CD4-positive, CD25-positive, alpha-beta regulatory T cell (primary cell): ENCODE data around the gene INTS2. TPM values are rescaled to one million over a fixed set of nuclear protein-coding genes. Genes with fewer than 3 reads are reported as not detected.
"Not testable (repeated sequence)": the region's sequence is repeated elsewhere in the genome, so short reads cannot be mapped to it uniquely, and the experiment has no call there.

Source experiments
- ATAC-seq, 2 donors: fragments of 150-1000 bp; cut with Tn5 transposase; one replicate each; pipeline ENCODE4 v1.10.0; 2021; ENCODE audit warnings: low read depth in 2 of 2, moderate number of reproducible peaks in 2 of 2, moderate library complexity in 1 of 2
- DNase-seq, 3 donors: peaks; one replicate each; pipeline versions ENCODE4 v3.0.0 to v3.0.0-alpha.2; 2012 to 2022; ENCODE audit warnings: mixed read lengths in 1 of 3
- H3K27ac ChIP-seq: one replicate; pipeline ENCODE4 v1.7.0; 2013; ENCODE audit warnings: mild to moderate bottlenecking, low read length; ENCODE audit not compliant: insufficient read depth, poor library complexity, severe bottlenecking
- H3K27me3 ChIP-seq: one replicate; pipeline ENCODE4 v1.7.0; 2013; ENCODE audit warnings: low read length; ENCODE audit not compliant: control insufficient read depth, insufficient read depth
- H3K36me3 ChIP-seq: one replicate; pipeline ENCODE4 v1.7.0; 2013; ENCODE audit warnings: mild to moderate bottlenecking, low read length, moderate library complexity; ENCODE audit not compliant: control insufficient read depth, insufficient read depth
- H3K4me1 ChIP-seq: 2 replicates; pipeline ENCODE4 v1.7.0; 2013; ENCODE audit warnings: mild to moderate bottlenecking, low read length; ENCODE audit not compliant: insufficient read depth, control insufficient read depth, poor library complexity, severe bottlenecking
- H3K4me3 ChIP-seq: one replicate; pipeline ENCODE4 v1.7.0; 2013; ENCODE audit warnings: low read depth, mild to moderate bottlenecking, low read length, moderate library complexity
- H3K9me3 ChIP-seq, 2 experiments: 1 replicate in 1 of 2; 2 replicates in 1 of 2; pipeline ENCODE4 v1.7.0; 2013; ENCODE audit warnings: low read length in 2 of 2, mild to moderate bottlenecking in 1 of 2, moderate library complexity in 1 of 2; ENCODE audit not compliant: control insufficient read depth in 2 of 2
- H3K27ac Mint-ChIP-seq, 3 donors: one replicate each; pipeline ENCODE4 v1.8.0; 2020 to 2022; ENCODE audit warnings: mild to moderate bottlenecking in 3 of 3, mixed read lengths in 3 of 3, moderate library complexity in 2 of 3
- H3K27me3 Mint-ChIP-seq: one replicate; pipeline ENCODE4 v1.8.0; 2022; ENCODE audit warnings: mild to moderate bottlenecking, mixed read lengths
- H3K36me3 Mint-ChIP-seq: one replicate; pipeline ENCODE4 v1.8.0; 2020; ENCODE audit warnings: mixed read lengths
- H3K4me1 Mint-ChIP-seq, 4 donors: one replicate each; pipeline ENCODE4 v1.8.0; 2020 to 2022; ENCODE audit warnings: mixed read lengths in 4 of 4, mild to moderate bottlenecking in 1 of 4
- H3K4me3 Mint-ChIP-seq, 4 donors: one replicate each; pipeline ENCODE4 v1.8.0; 2020 to 2022; ENCODE audit warnings: mild to moderate bottlenecking in 4 of 4, mixed read lengths in 4 of 4, moderate library complexity in 3 of 4
- H3K9me3 Mint-ChIP-seq, 7 donors: one replicate each; pipeline ENCODE4 v1.8.0; 2020 to 2022; ENCODE audit warnings: mixed read lengths in 7 of 7, mild to moderate bottlenecking in 3 of 7, moderate library complexity in 2 of 7
- polyA plus RNA-seq, 4 donors: library from polyadenylated mRNA; unstranded; fragments of 300-500 nt; fragmentation: Illumina TruSeq; gene quantifications; one replicate each; pipeline ENCODE4 v1.2.3, GENCODE V29; 2021
- total RNA-seq: library from RNA; stranded (reverse); gene quantifications from one replicate; pipeline ENCODE4 v1.2.3, GENCODE V29; 2022

Gene INTS2
- total and polyA plus RNA-seq, 5 donors from 2014 or later: 3.3 to 10.3 (median 4.3) TPM

DNA sequence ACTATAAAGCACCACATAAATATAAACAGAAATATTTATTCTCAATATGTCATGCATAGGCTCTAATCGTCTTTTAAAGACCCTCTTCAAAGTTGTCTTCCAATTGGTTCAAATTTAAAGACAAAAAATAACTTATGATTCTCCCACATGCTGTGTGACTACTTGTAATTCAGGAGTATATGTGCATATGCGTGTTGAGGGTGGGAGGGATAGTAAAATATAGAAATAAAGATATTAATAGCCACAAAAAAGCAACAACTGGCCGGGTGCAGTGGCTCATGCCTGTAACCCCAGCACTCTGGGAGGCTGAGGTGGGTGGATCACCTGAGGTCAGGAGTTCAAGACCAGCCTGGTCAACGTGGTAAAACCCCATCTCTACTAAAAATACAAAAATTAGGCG is 33.5 kb downstream of the INTS2 start:
- ATAC-seq, H3K4me3 Mint-ChIP-seq, H3K9me3 ChIP-seq, H3K4me3 ChIP-seq, H3K4me1 Mint-ChIP-seq, H3K9me3 Mint-ChIP-seq, H3K27me3 ChIP-seq, H3K27ac Mint-ChIP-seq, DNase-seq, H3K27ac ChIP-seq, H3K4me1 ChIP-seq, H3K27me3 Mint-ChIP-seq: not testable (repeated sequence)
- H3K36me3 Mint-ChIP-seq: peaks cover 30% of the 10 kb centered on the region
- peaks cover 25% of the 10 kb centered on the region for H3K36me3 ChIP-seq

DNA sequence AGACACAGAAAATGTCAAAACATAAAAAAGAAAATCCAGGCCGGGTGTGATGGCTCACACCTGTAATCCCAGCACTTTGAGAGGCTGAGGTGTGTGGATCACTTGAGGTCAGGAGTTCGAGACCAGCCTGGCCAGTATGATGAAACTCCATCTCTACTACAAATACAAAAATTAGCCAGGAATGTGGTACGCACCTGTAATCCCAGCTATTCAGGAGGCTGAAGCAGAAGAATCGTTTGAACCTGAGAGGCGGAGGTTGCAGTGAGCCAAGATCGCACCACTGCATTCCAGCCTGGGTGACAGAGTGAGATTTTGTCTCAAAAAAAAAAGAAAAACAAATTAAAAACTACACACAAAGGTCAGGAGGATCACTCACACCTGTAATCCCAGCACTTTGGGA is 40.0 kb downstream of the INTS2 start:
- not testable (repeated sequence) for H3K9me3 ChIP-seq, H3K4me1 Mint-ChIP-seq, H3K27ac Mint-ChIP-seq, H3K27me3 ChIP-seq, DNase-seq, ATAC-seq, H3K27ac ChIP-seq, H3K27me3 Mint-ChIP-seq, H3K4me1 ChIP-seq, H3K4me3 ChIP-seq, H3K4me3 Mint-ChIP-seq, H3K9me3 Mint-ChIP-seq
- H3K36me3 ChIP-seq: peaks cover 48% of the 10 kb centered on the region
- peaks cover 34% of the 10 kb centered on the region for H3K36me3 Mint-ChIP-seq

DNA sequence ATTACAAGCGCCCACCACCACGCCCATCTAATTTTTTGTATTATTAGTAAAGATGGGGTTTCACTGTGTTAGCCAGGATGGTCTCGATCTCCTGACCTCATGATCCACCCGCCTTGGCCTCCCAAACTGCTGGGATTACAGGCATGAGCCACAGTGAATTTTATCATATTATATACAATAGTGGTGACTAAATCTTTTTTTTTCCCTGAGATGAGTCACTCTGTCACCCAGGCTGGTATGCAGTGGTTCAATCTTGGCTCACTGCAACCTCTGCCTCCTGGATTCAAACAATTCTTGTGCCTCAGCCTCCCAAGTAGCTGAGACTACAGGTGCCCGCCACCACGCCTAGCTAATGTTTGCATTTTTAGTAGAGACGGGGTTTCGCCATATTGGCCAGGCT is 41.9 kb downstream of the INTS2 start:
- not testable (repeated sequence) for H3K27me3 Mint-ChIP-seq, H3K4me1 ChIP-seq

DNA sequence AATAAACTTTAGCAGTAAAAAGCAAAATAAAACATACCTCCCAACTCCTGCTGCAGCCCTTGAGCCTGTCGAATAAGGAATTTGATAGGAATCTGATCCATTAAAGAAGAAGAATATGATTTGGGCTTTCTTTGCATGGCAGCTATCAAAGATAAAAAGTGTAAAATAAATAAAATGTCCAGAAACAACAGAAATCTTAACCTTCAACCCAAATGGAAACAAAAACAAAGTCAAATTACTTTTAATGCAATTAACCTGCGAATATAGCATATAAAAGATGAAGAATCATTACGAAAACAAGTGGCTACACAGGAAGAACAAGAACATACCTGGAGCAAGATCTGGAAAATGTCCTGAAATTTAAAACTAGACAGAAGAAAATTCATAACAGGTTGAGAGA is 42.9 kb downstream of the INTS2 start:
- Mint-ChIP-seq H3K4me3 (no peak overlapping the region), H3K9me3 (no peaks in the 10 kb centered on the region), H3K4me1 (peaks cover 0 to 3% (median 0%) of the 10 kb centered on the region in 4 donors), H3K27me3 (no peaks in the 10 kb centered on the region), H3K27ac (no peak overlapping the region), H3K36me3 (peaks cover 29% of the 10 kb centered on the region)
- no peak for ATAC-seq
- no peaks in the 10 kb centered on the region for H3K4me1 ChIP-seq
- H3K36me3 ChIP-seq: peaks cover 39% of the 10 kb centered on the region
- no peaks in the 10 kb centered on the region for H3K9me3 ChIP-seq
- no peaks in the 10 kb centered on the region for H3K27me3 ChIP-seq
- DNase-seq: no peak
- no peak overlapping the region for H3K27ac ChIP-seq
- no peak overlapping the region for H3K4me3 ChIP-seq

More for the DNA sequence above, 41.9 kb downstream of the INTS2 start:
- ATAC-seq, H3K9me3 Mint-ChIP-seq, H3K4me1 Mint-ChIP-seq, DNase-seq, H3K27ac ChIP-seq, H3K9me3 ChIP-seq, H3K4me3 Mint-ChIP-seq, H3K27me3 ChIP-seq, H3K4me3 ChIP-seq: not testable (repeated sequence)
- Mint-ChIP-seq H3K27ac (peak overlapping the region in 1 of 3 donors; percentile 33), H3K36me3 (peaks cover 31% of the 10 kb centered on the region)
- H3K36me3 ChIP-seq: peaks cover 42% of the 10 kb centered on the region

DNA sequence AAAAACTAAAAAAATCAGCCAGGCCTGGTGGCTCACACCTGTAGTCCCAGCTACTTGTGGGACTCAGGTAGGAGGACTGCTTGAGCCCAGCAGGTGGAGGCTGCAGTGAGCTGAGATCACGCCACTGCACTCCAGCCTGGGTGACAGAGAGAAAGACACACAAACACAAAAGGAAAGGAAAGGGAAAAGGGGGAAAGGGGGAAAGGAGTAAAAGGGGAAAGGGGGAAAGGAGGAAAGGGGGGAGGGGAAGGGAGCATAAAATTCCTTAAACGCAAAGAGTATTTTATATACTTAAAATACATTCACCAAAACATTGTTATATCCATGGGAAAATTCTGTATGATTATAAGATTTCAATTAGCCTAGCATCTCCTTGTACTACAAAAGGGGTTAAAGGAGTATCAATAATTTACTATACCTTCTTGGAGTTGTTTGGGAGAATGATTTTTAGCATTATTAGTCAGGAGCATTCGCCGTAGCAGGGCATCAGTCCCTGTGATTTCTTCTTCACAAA is 47.1 kb downstream of the INTS2 start:
- H3K36me3 ChIP-seq: peaks cover 37% of the 10 kb centered on the region
- no peaks in the 10 kb centered on the region for H3K27me3 ChIP-seq
- no peak overlapping the region for H3K27ac Mint-ChIP-seq
- H3K4me1 ChIP-seq: no peaks in the 10 kb centered on the region
- H3K36me3 Mint-ChIP-seq: peaks cover 25% of the 10 kb centered on the region
- no peak overlapping the region for H3K27ac ChIP-seq
- H3K9me3 Mint-ChIP-seq: no peaks in the 10 kb centered on the region
- H3K4me3 ChIP-seq: no peak overlapping the region
- ATAC-seq: no peak
- no peaks in the 10 kb centered on the region for H3K9me3 ChIP-seq
- H3K4me3 Mint-ChIP-seq: no peak overlapping the region
- no peaks in the 10 kb centered on the region for H3K27me3 Mint-ChIP-seq
- no peak for DNase-seq
- peaks cover 0 to 5% (median under 1%) of the 10 kb centered on the region in 4 donors for H3K4me1 Mint-ChIP-seq

DNA sequence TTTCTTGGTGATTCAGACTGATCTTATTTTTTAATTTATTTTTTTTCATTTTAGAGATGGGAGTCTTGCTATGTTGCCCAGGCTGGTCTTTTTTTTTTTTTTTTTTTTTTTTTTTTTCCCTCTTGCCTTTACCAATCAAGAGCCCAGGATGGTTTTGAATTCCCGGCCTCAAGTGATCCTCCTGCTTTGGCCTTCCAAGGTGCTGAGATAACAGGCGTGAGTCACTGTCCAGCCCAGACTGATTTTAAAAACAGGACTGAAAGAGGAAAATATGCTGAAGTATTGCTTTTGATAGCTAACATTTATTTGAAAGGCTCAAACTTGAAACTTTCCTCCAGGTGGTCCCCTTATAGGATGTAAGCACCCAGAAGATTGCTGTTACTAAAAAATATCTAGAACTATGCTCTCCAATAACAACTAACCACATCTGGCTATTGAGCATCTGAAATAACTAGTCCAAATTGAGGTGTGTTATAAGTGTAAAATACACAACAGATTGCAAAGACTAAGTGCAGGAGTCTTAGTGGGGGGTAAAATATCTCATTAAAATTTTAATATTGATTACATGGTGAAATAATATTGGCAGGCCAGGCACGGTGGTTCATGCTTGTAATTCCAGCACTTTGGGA is 48.7 kb downstream of the INTS2 start:
- ATAC-seq (no peak), DNase-seq (no peak)
- no peak overlapping the region for H3K4me3 Mint-ChIP-seq
- H3K27me3 ChIP-seq: no peaks in the 10 kb centered on the region
- no peak overlapping the region for H3K27ac Mint-ChIP-seq
- no peaks in the 10 kb centered on the region for H3K27me3 Mint-ChIP-seq
- peaks cover 0 to 6% (median 1%) of the 10 kb centered on the region in 4 donors for H3K4me1 Mint-ChIP-seq
- H3K9me3 ChIP-seq: no peaks in the 10 kb centered on the region
- H3K36me3 ChIP-seq: peaks cover 30% of the 10 kb centered on the region
- H3K4me1 ChIP-seq: no peaks in the 10 kb centered on the region
- H3K27ac ChIP-seq: no peak overlapping the region
- no peaks in the 10 kb centered on the region for H3K9me3 Mint-ChIP-seq
- H3K4me3 ChIP-seq: no peak overlapping the region
- H3K36me3 Mint-ChIP-seq: peaks cover 23% of the 10 kb centered on the region

DNA sequence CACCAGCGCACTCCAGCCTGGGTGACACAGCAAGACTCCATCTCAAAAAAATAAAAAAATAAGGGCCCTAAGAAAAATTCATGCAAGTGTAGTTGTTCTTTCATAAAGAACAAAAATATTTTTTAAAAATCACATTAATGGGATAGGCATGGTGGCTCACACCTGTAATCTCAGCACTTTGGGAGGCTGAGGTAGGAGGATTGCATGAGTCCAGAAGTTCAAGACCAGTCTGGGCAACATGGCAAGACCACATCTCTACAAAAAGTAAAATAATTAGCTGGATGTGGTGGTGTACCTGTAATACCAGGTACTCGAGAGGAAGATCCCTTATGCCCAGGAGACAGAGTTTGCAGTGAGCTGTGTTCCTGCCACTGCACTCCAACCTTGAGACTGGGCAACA is 49.3 kb downstream of the INTS2 start:
- no peak overlapping the region for H3K27ac Mint-ChIP-seq
- no peaks in the 10 kb centered on the region for H3K9me3 Mint-ChIP-seq
- H3K4me3 Mint-ChIP-seq: no peak overlapping the region
- Histone ChIP-seq H3K36me3 (peaks cover 28% of the 10 kb centered on the region), H3K4me1 (no peaks in the 10 kb centered on the region), H3K4me3 (no peak overlapping the region), H3K27me3 (no peaks in the 10 kb centered on the region), H3K9me3 (no peaks in the 10 kb centered on the region), H3K27ac (no peak overlapping the region)
- H3K27me3 Mint-ChIP-seq: no peaks in the 10 kb centered on the region
- no peak for ATAC-seq
- H3K4me1 Mint-ChIP-seq: peaks cover 4 to 12% (median 7%) of the 10 kb centered on the region in 4 donors
- no peak for DNase-seq
- H3K36me3 Mint-ChIP-seq: peaks cover 26% of the 10 kb centered on the region

DNA sequence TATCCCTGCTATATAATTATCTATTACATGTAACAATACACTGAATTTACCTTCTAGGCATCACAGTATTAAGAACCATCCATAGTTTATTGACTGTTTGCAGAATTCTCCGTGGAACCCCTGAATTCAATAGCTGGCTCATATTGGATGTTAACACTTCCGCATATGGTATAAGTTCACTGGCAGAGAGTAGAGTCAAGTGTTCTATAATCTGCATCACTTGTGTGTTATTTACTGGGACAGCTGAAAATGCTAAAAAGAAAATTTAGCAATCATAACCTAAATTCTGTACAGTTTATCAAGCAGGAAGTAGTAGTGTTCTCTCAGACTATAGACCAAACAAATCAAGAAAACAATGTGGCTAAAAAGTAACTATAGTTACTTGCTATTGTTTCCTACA is 49.9 kb downstream of the INTS2 start:
- Mint-ChIP-seq H3K4me1 (peaks cover 6 to 14% (median 8%) of the 10 kb centered on the region in 4 donors), H3K27me3 (no peaks in the 10 kb centered on the region), H3K27ac (peak overlapping the region in 1 of 3 donors; percentile 74), H3K4me3 (no peak overlapping the region), H3K9me3 (no peaks in the 10 kb centered on the region), H3K36me3 (peaks cover 26% of the 10 kb centered on the region)
- no peaks in the 10 kb centered on the region for H3K27me3 ChIP-seq
- ATAC-seq: no peak
- H3K27ac ChIP-seq: no peak overlapping the region
- DNase-seq: no peak
- H3K4me3 ChIP-seq: no peak overlapping the region
- no peaks in the 10 kb centered on the region for H3K4me1 ChIP-seq
- no peaks in the 10 kb centered on the region for H3K9me3 ChIP-seq
- H3K36me3 ChIP-seq: peaks cover 23% of the 10 kb centered on the region
